Measurements from ENCODE around the gene ZSCAN5B. TPM values are rescaled to one million over a fixed set of nuclear protein-coding genes. Genes with fewer than 3 reads are reported as not detected.
A peak's percentile ranks its signal among the peaks of the same experiment; 100 is the strongest.

ZSCAN5B gene
- total and polyA plus RNA-seq, 3 experiments from 2014 or later: not detected

- Mint-ChIP-seq H3K27ac (peak overlapping the region in 1 of 8 donors; percentile 67), H3K27me3 (peaks cover 0 to 2% of the 10 kb centered on the region in 2 donors), H3K9me3 (no peaks in the 10 kb centered on the region), H3K4me1 (peaks cover 11 to 24% (median 23%) of the 10 kb centered on the region in 3 donors), H3K36me3 (peaks cover 11 to 41% (median 16%) of the 10 kb centered on the region in 3 donors), H3K4me3 (no peak overlapping the region)
- Histone ChIP-seq H3K4me1 (ENCODE audit: insufficient read depth, low read length) (no peaks in the 10 kb centered on the region), H3K36me3 (ENCODE audit: insufficient read depth, low read length) (no peaks in the 10 kb centered on the region), H3K27me3 (ENCODE audit: insufficient read depth, low read length, poor library complexity, severe bottlenecking) (no peaks in the 10 kb centered on the region), H3K4me3 (ENCODE audit: low read length) (no peak overlapping the region), H3K27ac (ENCODE audit: low read depth, low read length) (no peak overlapping the region), H3K9me3 (ENCODE audit: low read length) (no peaks in the 10 kb centered on the region)
- ChIA-PET POLR2A (no interaction called here), CTCF (interaction anchor here (1.1 kb wide), 1 partner anchor 53 kb away, joined by 3 read pairs; no protein-coding TSS in a partner anchor)
- no peak for DNase-seq
These were observed 49.5 kb downstream of the ZSCAN5B start for GRCh38 chr19:56148096-56148495.

DNA sequence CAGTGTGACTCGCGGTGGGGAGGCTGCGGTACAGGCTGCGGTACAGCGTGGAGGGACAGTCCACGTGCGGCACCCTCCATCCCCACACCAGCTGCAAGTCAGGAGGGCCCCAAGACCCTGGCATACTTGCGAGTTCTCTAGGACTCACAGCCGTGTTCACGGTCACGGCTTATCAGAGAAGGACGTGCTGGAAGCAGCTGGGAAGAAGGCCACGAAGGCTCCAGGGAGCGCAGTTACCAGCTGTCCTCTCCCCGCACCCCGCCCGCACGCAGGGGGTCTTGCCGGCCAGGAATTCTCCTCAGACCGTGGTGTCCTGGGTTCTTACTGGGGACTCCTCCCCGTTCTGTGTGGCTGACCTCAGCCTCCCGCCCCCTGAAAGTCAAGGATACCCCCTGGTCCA, 50.3 kb downstream of the ZSCAN5B start:
- CTCF ChIA-PET: interaction anchor here (1.1 kb wide), 1 partner anchor 52 kb away, joined by 3 read pairs; no protein-coding TSS in a partner anchor
- H3K9me3 Mint-ChIP-seq: no peaks in the 10 kb centered on the region

GRCh38 chr19:56146904-56147303, 50.7 kb downstream of the ZSCAN5B start:
- POLR2A ChIA-PET: no interaction called here
- Mint-ChIP-seq H3K9me3 (no peaks in the 10 kb centered on the region), H3K27ac (no peak overlapping the region), H3K4me3 (no peak overlapping the region), H3K36me3 (peaks cover 11 to 35% (median 12%) of the 10 kb centered on the region in 3 donors), H3K27me3 (peaks cover 0 to 2% of the 10 kb centered on the region in 2 donors), H3K4me1 (peaks cover 16 to 31% (median 23%) of the 10 kb centered on the region in 3 donors)
- Histone ChIP-seq H3K4me3 (ENCODE audit: low read length) (no peak overlapping the region), H3K9me3 (ENCODE audit: low read length) (no peaks in the 10 kb centered on the region), H3K27me3 (ENCODE audit: insufficient read depth, low read length, poor library complexity, severe bottlenecking) (no peaks in the 10 kb centered on the region), H3K4me1 (ENCODE audit: insufficient read depth, low read length) (peaks cover 9% of the 10 kb centered on the region), H3K27ac (ENCODE audit: low read depth, low read length) (no peak overlapping the region), H3K36me3 (ENCODE audit: insufficient read depth, low read length) (no peaks in the 10 kb centered on the region)
- DNase-seq: no peak
- CTCF ChIA-PET: no interaction called here

More for the DNA sequence above, 50.3 kb downstream of the ZSCAN5B start:
- no peak for DNase-seq
- POLR2A ChIA-PET: no interaction called here
- Histone ChIP-seq H3K4me3 (ENCODE audit: low read length) (no peak overlapping the region), H3K9me3 (ENCODE audit: low read length) (no peaks in the 10 kb centered on the region), H3K4me1 (ENCODE audit: insufficient read depth, low read length) (peaks cover 5% of the 10 kb centered on the region), H3K27ac (ENCODE audit: low read depth, low read length) (no peak overlapping the region), H3K36me3 (ENCODE audit: insufficient read depth, low read length) (no peaks in the 10 kb centered on the region), H3K27me3 (ENCODE audit: insufficient read depth, low read length, poor library complexity, severe bottlenecking) (no peaks in the 10 kb centered on the region)
- H3K4me1 Mint-ChIP-seq: peaks cover 15 to 27% (median 19%) of the 10 kb centered on the region in 3 donors
- no peak overlapping the region for H3K27ac Mint-ChIP-seq
- no peak overlapping the region for H3K4me3 Mint-ChIP-seq
- peaks cover 11 to 35% (median 12%) of the 10 kb centered on the region in 3 donors for H3K36me3 Mint-ChIP-seq
- H3K27me3 Mint-ChIP-seq: peaks cover 0 to 2% of the 10 kb centered on the region in 2 donors

GRCh38 chr19:56145698-56146097, 51.9 kb downstream of the ZSCAN5B start:
- H3K27ac ChIP-seq (ENCODE audit: low read depth, low read length): no peak overlapping the region
- H3K27me3 ChIP-seq (ENCODE audit: insufficient read depth, low read length, poor library complexity, severe bottlenecking): no peaks in the 10 kb centered on the region
- ChIA-PET POLR2A (no interaction called here), CTCF (interaction anchor here (1.2 kb wide), 1 partner anchor 65 kb away, joined by 4 read pairs; no protein-coding TSS in a partner anchor)
- Mint-ChIP-seq H3K36me3 (peaks cover 11 to 38% (median 12%) of the 10 kb centered on the region in 3 donors), H3K4me3 (no peak overlapping the region), H3K4me1 (peaks cover 22 to 38% (median 29%) of the 10 kb centered on the region in 3 donors), H3K27me3 (peaks cover 0 to 4% of the 10 kb centered on the region in 2 donors), H3K9me3 (no peaks in the 10 kb centered on the region), H3K27ac (no peak overlapping the region)
- H3K9me3 ChIP-seq (ENCODE audit: low read length): no peaks in the 10 kb centered on the region
- H3K36me3 ChIP-seq (ENCODE audit: insufficient read depth, low read length): no peaks in the 10 kb centered on the region
- no peak overlapping the region for H3K4me3 ChIP-seq (ENCODE audit: low read length)
- DNase-seq: no peak
- peaks cover 12% of the 10 kb centered on the region for H3K4me1 ChIP-seq (ENCODE audit: insufficient read depth, low read length)

- peak overlapping the region in 1 of 8 donors; percentile 32 for H3K27ac Mint-ChIP-seq
- H3K4me1 Mint-ChIP-seq: peaks cover 26 to 42% (median 31%) of the 10 kb centered on the region in 3 donors
- peaks cover 0 to 4% of the 10 kb centered on the region in 2 donors for H3K27me3 Mint-ChIP-seq
- DNase-seq: no peak
- no peaks in the 10 kb centered on the region for H3K9me3 Mint-ChIP-seq
- POLR2A ChIA-PET: no interaction called here
- Histone ChIP-seq H3K27ac (ENCODE audit: low read depth, low read length) (no peak overlapping the region), H3K27me3 (ENCODE audit: insufficient read depth, low read length, poor library complexity, severe bottlenecking) (no peaks in the 10 kb centered on the region), H3K4me1 (ENCODE audit: insufficient read depth, low read length) (peaks cover 16% of the 10 kb centered on the region), H3K9me3 (ENCODE audit: low read length) (no peaks in the 10 kb centered on the region), H3K4me3 (ENCODE audit: low read length) (no peak overlapping the region), H3K36me3 (ENCODE audit: insufficient read depth, low read length) (no peaks in the 10 kb centered on the region)
- peaks cover 4 to 33% (median 8%) of the 10 kb centered on the region in 3 donors for H3K36me3 Mint-ChIP-seq
- CTCF ChIA-PET: no interaction called here
- H3K4me3 Mint-ChIP-seq: peak overlapping the region in 1 of 7 donors; percentile 36
These were observed 52.8 kb downstream of the ZSCAN5B start for GRCh38 chr19:56144831-56145230.

GRCh38 chr19:56144376-56144775, 53.2 kb downstream of the ZSCAN5B start:
- H3K9me3 Mint-ChIP-seq: no peaks in the 10 kb centered on the region
- peaks cover 18% of the 10 kb centered on the region for H3K4me1 ChIP-seq (ENCODE audit: insufficient read depth, low read length)
- peaks cover 0 to 29% (median 6%) of the 10 kb centered on the region in 3 donors for H3K36me3 Mint-ChIP-seq
- H3K36me3 ChIP-seq (ENCODE audit: insufficient read depth, low read length): no peaks in the 10 kb centered on the region
- POLR2A ChIA-PET: no interaction called here
- no peaks in the 10 kb centered on the region for H3K27me3 ChIP-seq (ENCODE audit: insufficient read depth, low read length, poor library complexity, severe bottlenecking)
- H3K4me3 ChIP-seq (ENCODE audit: low read length): no peak overlapping the region
- no peak for DNase-seq
- H3K4me1 Mint-ChIP-seq: peaks cover 28 to 42% (median 33%) of the 10 kb centered on the region in 3 donors
- H3K27me3 Mint-ChIP-seq: peaks cover 0 to 4% of the 10 kb centered on the region in 2 donors
- H3K9me3 ChIP-seq (ENCODE audit: low read length): no peaks in the 10 kb centered on the region
- peak overlapping the region in 3 of 8 donors; percentile 20 to 87 (median 32) for H3K27ac Mint-ChIP-seq
- peak overlapping the region in 1 of 7 donors; percentile 36 for H3K4me3 Mint-ChIP-seq
- CTCF ChIA-PET: no interaction called here
- no peak overlapping the region for H3K27ac ChIP-seq (ENCODE audit: low read depth, low read length)

GRCh38 chr19:56142897-56143434, 54.6 kb downstream of the ZSCAN5B start:
- Histone ChIP-seq H3K9me3 (ENCODE audit: low read length) (no peaks in the 10 kb centered on the region), H3K4me1 (ENCODE audit: insufficient read depth, low read length) (peaks cover 18% of the 10 kb centered on the region), H3K4me3 (ENCODE audit: low read length) (no peak overlapping the region), H3K27me3 (ENCODE audit: insufficient read depth, low read length, poor library complexity, severe bottlenecking) (no peaks in the 10 kb centered on the region), H3K27ac (ENCODE audit: low read depth, low read length) (no peak overlapping the region), H3K36me3 (ENCODE audit: insufficient read depth, low read length) (no peaks in the 10 kb centered on the region)
- Mint-ChIP-seq H3K9me3 (no peaks in the 10 kb centered on the region), H3K4me1 (peaks cover 28 to 45% (median 37%) of the 10 kb centered on the region in 3 donors), H3K27ac (peak overlapping the region in 2 of 8 donors; percentile 17 to 91), H3K4me3 (peak overlapping the region in 3 of 7 donors; percentile 18 to 81 (median 67)), H3K27me3 (peaks cover 0 to 4% of the 10 kb centered on the region in 2 donors), H3K36me3 (peaks cover 0 to 22% (median 2%) of the 10 kb centered on the region in 3 donors)
- POLR2A ChIA-PET: no interaction called here
- DNase-seq: no peak
- CTCF ChIA-PET: interaction anchor here (1.1 kb wide), 1 partner anchor 29 kb away, joined by 3 read pairs; no protein-coding TSS in a partner anchor

GRCh38 chr19:56142087-56142787, 55.3 kb downstream of the ZSCAN5B start:
- CTCF ChIA-PET: interaction anchor here (1.1 kb wide), 1 partner anchor 30 kb away, joined by 3 read pairs; no protein-coding TSS in a partner anchor
- Mint-ChIP-seq H3K27me3 (peaks cover 0 to 4% of the 10 kb centered on the region in 2 donors), H3K4me3 (peak overlapping the region; percentile 78 to 90 (median 85)), H3K9me3 (no peaks in the 10 kb centered on the region), H3K27ac (peak overlapping the region in 7 of 8 donors; percentile 70 to 91 (median 84)), H3K4me1 (peaks cover 28 to 45% (median 37%) of the 10 kb centered on the region in 3 donors), H3K36me3 (peaks cover 0 to 15% (median 2%) of the 10 kb centered on the region in 3 donors)
- peak overlapping the region; percentile 18 for H3K27ac ChIP-seq (ENCODE audit: low read depth, low read length)
- peaks cover 18% of the 10 kb centered on the region for H3K4me1 ChIP-seq (ENCODE audit: insufficient read depth, low read length)
- POLR2A ChIA-PET: no interaction called here
- no peaks in the 10 kb centered on the region for H3K27me3 ChIP-seq (ENCODE audit: insufficient read depth, low read length, poor library complexity, severe bottlenecking)
- no peak for DNase-seq
- no peaks in the 10 kb centered on the region for H3K36me3 ChIP-seq (ENCODE audit: insufficient read depth, low read length)
- peak overlapping the region; percentile 59 for H3K4me3 ChIP-seq (ENCODE audit: low read length)
- H3K9me3 ChIP-seq (ENCODE audit: low read length): no peaks in the 10 kb centered on the region
